Astrocyte of the spinal cord (primary cell): Measurements from ENCODE around the gene UPP1.
"Not testable (repeated sequence)": the region's sequence is repeated elsewhere in the genome, so short reads cannot be mapped to it uniquely, and the experiment has no call there.

Experiments
- DNase-seq: peaks from one replicate; pipeline ENCODE4 v3.0.0; 2011; ENCODE audit warnings: low read depth, low spot score
- H3K4me3 ChIP-seq: 2 replicates; pipeline ENCODE4 v1.5.1; 2011; ENCODE audit warnings: low read depth, mild to moderate bottlenecking, low read length, moderate library complexity
- in situ Hi-C: cut with HindIII; loops from 2 replicates; pipeline ENCODE4 v1.10.0; 2017; ENCODE audit warnings: low sequenced_read_pairs
- TF ChIP-seq, protein P1 (sequence below): IDR thresholded peaks from 2 replicates; pipeline ENCODE4 v1.5.1; 2012; ENCODE audit warnings: low read depth, mild to moderate bottlenecking, low read length, inconsistent platforms

The UPP1 gene

DNA sequence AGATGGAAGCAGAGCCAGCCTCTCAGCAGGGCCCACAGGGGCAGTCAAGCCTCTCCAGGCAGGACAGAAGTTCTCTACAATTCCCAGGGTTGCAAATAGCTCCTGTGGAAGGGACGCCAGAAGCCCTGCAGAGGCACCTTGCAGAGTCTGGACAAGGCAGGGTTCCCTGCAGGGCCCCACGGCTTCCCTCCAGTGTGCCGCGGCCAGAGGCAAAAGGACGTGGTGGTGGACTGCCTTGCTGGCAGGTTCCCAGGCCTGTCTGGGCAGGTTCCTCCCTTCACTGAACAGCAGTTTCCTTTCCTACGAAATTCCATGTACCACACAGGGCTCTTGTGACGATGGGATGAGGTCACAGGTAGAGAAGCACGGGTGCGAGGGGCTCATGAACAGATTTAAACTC is 25.1 kb downstream of the UPP1 start:
- in situ Hi-C loops, result no loop called here

DNA sequence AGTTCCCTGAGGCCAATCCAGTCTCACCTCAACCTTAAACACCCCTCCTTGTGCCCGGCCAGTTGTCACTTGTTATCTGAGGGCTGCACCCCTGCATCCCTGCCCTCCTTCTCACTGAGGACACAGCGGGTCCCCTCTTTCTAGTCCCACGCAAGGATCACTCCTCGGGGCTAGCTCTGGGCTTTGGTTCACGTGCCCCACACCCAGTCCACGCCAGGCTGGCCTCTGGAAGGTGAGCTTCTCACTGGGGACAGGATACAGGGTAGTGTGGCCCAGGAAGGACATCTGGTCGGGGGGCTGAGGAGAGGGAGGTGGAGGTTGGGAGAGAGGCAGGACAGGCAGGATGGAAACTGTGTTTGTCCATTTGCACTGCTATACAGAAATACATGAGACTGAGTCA is 25.5 kb downstream of the UPP1 start:
- H3K4me3 ChIP-seq, result no peak overlapping the region

More for the DNA sequence above, 25.1 kb downstream of the UPP1 start:
- DNase-seq, result no peak
- H3K4me3 ChIP-seq, result no peak overlapping the region
- TF ChIP-seq, protein P1, sequence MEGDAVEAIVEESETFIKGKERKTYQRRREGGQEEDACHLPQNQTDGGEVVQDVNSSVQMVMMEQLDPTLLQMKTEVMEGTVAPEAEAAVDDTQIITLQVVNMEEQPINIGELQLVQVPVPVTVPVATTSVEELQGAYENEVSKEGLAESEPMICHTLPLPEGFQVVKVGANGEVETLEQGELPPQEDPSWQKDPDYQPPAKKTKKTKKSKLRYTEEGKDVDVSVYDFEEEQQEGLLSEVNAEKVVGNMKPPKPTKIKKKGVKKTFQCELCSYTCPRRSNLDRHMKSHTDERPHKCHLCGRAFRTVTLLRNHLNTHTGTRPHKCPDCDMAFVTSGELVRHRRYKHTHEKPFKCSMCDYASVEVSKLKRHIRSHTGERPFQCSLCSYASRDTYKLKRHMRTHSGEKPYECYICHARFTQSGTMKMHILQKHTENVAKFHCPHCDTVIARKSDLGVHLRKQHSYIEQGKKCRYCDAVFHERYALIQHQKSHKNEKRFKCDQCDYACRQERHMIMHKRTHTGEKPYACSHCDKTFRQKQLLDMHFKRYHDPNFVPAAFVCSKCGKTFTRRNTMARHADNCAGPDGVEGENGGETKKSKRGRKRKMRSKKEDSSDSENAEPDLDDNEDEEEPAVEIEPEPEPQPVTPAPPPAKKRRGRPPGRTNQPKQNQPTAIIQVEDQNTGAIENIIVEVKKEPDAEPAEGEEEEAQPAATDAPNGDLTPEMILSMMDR, result no peak

DNA sequence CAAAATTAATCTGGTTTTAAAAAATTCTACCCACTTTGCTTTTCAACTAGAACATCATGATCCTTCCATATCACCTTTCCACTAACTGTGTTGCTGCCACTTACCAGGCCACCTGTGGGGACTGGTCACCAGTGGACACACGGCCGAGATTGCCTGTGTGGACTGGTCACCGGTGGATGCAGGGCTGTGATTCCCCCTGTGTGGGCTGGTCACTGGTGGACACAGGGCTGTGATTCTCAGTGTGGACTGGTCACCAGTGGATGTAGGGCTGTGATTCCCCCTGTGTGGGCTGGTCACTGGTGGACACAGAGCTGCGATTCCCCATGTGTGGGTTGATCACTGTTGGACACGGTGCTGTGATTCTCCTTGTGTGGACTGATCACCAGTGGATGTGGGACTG is 27.0 kb downstream of the UPP1 start:
- no peak for DNase-seq
- TF ChIP-seq, protein P1, result no peak
- in situ Hi-C loops, result no loop called here
- no peak overlapping the region for H3K4me3 ChIP-seq

More for the DNA sequence above, 25.5 kb downstream of the UPP1 start:
- TF ChIP-seq, protein P1, result no peak
- DNase-seq, result no peak
- in situ Hi-C loops, result no loop called here

DNA sequence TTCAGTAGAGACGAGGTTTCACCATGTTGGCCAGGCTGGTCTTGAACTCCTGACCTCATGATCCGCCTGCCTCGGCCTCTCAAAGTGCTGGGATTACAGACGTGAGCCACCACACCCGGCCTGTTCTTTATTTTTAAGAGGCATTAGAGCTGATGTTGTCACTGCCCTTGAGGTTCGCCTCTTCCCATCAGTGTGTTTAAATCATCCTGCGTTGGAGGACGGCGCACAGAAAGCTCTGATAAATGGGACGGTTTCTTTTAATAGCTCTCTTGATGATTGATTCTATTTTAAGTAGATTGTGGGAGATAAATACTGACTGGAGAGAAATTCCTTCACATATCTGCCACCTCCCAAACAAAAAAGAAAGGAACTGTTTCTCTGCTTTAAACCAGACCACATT is 29.0 kb downstream of the UPP1 start:
- in situ Hi-C loops, result no loop called here
- no peak for DNase-seq
- TF ChIP-seq, protein P1, result no peak
- no peak overlapping the region for H3K4me3 ChIP-seq

DNA sequence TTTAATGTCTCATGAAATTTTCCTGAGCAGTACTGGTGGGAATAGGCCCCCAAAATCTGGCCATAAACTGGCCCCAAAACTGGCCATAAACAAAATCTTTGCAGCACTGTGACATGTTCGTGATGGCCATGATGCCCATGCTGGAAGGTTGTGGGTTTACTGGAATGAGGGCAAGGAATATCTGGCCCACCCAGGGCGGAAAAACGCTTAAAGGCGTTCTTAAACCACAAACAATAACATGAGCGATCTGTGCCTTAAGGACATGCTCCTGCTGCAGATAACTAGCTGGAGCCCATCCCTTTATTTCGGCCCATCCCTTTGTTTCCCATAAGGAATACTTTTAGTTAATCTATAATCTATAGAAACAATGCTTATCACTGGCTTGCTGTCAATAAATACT is 31.5 kb downstream of the UPP1 start:
- H3K4me3 ChIP-seq, in situ Hi-C loops, DNase-seq: not testable (repeated sequence)

DNA sequence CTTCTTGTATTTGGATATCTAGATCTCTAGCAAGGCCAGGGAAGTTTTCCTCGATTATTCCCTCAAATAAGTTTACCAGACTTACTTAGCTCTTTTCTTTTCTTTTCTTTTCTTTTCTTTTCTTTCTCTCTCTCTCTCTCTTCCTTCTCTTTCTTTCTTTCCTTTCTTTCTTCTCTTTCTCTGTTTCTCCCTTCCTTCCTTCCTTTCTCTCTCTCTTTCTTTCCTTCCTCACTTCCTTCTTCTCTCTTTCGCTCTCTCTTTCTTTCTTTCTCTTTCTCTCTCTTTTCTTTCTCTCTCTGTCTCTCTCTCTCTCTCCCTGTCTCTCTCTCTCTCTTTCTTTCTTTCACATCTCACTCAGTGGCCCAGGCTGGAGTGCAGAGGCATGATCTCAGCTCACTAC is 37.0 kb downstream of the UPP1 start:
- no peak overlapping the region for H3K4me3 ChIP-seq
- TF ChIP-seq, protein P1, result no peak
- no peak for DNase-seq
- in situ Hi-C loops, result no loop called here

DNA sequence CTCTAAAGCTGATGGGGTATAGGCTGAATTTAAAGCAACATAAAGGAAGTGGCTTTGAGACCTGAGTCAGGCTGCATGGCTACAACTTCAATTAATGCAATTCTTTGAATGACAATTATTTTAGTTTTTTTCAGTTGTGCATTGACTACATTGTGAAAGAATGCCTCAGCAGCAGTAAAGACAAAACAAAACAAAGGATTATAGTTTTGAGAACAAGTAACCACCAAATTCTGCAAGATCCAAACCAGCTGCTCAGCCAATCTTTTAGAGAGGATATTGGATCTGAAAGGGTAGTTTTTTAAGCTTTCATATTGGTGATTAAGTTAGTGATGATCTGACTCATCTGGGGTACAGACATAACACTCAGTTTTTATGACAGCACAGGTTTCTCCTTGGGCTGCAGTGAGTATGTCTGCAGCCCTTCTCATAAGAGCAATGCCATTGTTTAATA is 41.6 kb downstream of the UPP1 start:
- no peak overlapping the region for H3K4me3 ChIP-seq
- peak; percentile 33 for DNase-seq
- TF ChIP-seq, protein P1, result no peak
- in situ Hi-C loops, result no loop called here
